Hepatocyte (in vitro differentiated cells): Measurements from ENCODE around the gene ADORA3. TPM values are rescaled to one million over a fixed set of nuclear protein-coding genes. Genes with fewer than 3 reads are reported as not detected.

Source experiments
- DNase-seq: peaks from one replicate; pipeline ENCODE4 v3.0.0-alpha.2; 2016; ENCODE audit warnings: low spot score
- H2AFZ ChIP-seq: fragments of 200-600 bp; sonication (generic); 2 replicates; pipeline ENCODE4 v1.6.0; 2016; ENCODE audit warnings: antibody characterized with exemption, mild to moderate bottlenecking
- H3K27ac ChIP-seq: fragments of 200-600 bp; sonication (generic); 2 replicates; pipeline ENCODE4 v1.5.1; 2016; ENCODE audit warnings: mild to moderate bottlenecking
- H3K27me3 ChIP-seq: fragments of 200-600 bp; sonication (generic); 2 replicates; pipeline ENCODE4 v1.6.1; 2016
- H3K36me3 ChIP-seq: fragments of 200-600 bp; sonication (generic); replicated peaks from 2 replicates; pipeline ENCODE4 v1.5.1; 2016; ENCODE audit warnings: low read depth; ENCODE audit not compliant: insufficient read depth
- H3K4me1 ChIP-seq: fragments of 200-600 bp; sonication (generic); 2 replicates; pipeline ENCODE4 v1.5.1; 2016; ENCODE audit warnings: mild to moderate bottlenecking, moderate library complexity; ENCODE audit not compliant: insufficient read depth
- H3K4me2 ChIP-seq: fragments of 200-600 bp; sonication (generic); 2 replicates; pipeline ENCODE4 v1.6.0; 2016
- H3K4me3 ChIP-seq: fragments of 200-600 bp; sonication (generic); 2 replicates; pipeline ENCODE4 v1.5.1; 2016; ENCODE audit warnings: mild to moderate bottlenecking
- H3K79me2 ChIP-seq: fragments of 200-600 bp; sonication (generic); 2 replicates; pipeline ENCODE4 v1.6.0; 2017; ENCODE audit warnings: mild to moderate bottlenecking
- H3K9me2 ChIP-seq: fragments of 200-600 bp; sonication (generic); replicated peaks from 2 replicates; pipeline ENCODE4 v1.6.0; 2017; ENCODE audit warnings: mild to moderate bottlenecking; ENCODE audit not compliant: insufficient read depth
- H3K9me3 ChIP-seq: fragments of 200-600 bp; sonication (generic); 2 replicates; pipeline ENCODE4 v1.5.1; 2016; ENCODE audit warnings: low read depth, mild to moderate bottlenecking
- H4K20me1 ChIP-seq: fragments of 200-600 bp; sonication (generic); 2 replicates; pipeline ENCODE4 v1.6.0; 2016; ENCODE audit warnings: mild to moderate bottlenecking; ENCODE audit not compliant: insufficient read depth, poor library complexity, severe bottlenecking
- EZH2 ChIP-seq: fragments of 200-600 bp; sonication (generic); IDR thresholded peaks from 2 replicates; pipeline ENCODE4 v1.6.1; 2016; ENCODE audit warnings: antibody characterized with exemption, mild to moderate bottlenecking, borderline replicate concordance
- EZH2phosphoT487 ChIP-seq: fragments of 200-600 bp; sonication (generic); IDR thresholded peaks from one replicate; pipeline ENCODE4 v1.6.1; 2018; ENCODE audit warnings: antibody characterized with exemption, mild to moderate bottlenecking, low read depth, moderate library complexity; ENCODE audit not compliant: unreplicated experiment, severe bottlenecking
- WGBS: methylation state at CpG from one replicate; pipeline ENCODE4 v1.1.6; 2016; ENCODE audit warnings: low lambda C conversion rate; ENCODE audit errors: missing lambda C conversion rate; 5-methylcytosine and 5-hydroxymethylcytosine counted together
- polyA plus RNA-seq: library from polyadenylated mRNA; unstranded; fragments of >200 nt; fragmentation: Nextera tagmentation; extraction: Ambion mirVana; gene quantifications from 2 replicates; pipeline ENCODE4 v1.2.1, GENCODE V29; 2016
- total RNA-seq: library from RNA; depleted of rRNA; stranded (reverse); fragments of >200 nt; gene quantifications from 2 replicates; pipeline ENCODE4 v1.2.3, GENCODE V29; 2014
- TF ChIP-seq, protein P1 (sequence below): fragments of 200-600 bp; sonication (generic); IDR thresholded peaks from 2 replicates; pipeline ENCODE4 v1.5.1; 2016; ENCODE audit warnings: antibody characterized with exemption, mild to moderate bottlenecking; ENCODE audit not compliant: poor library complexity

The ADORA3 gene
- total and polyA plus RNA-seq, 2 experiments from 2014 or later, result 0.33 to 0.41 TPM

DNA sequence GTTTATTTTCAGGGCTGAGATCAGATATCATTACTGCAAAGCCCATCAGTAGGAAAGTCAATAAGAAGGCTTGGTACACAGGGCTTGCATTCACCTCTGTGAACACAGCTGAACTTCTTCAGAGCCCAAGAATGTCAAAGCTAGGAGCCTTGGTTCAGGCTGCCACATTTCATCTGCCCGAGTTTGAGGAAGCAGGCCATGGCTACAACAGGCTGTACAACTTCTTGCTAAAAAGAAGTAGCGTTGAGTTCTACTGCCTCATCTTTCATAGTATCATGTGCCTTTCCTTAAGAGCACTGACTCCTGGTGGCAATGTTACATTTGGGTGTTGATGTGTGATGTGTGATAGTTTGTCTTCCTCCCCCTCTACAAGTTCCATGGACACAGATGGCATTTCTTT is 19.6 kb downstream of the ADORA3 start:
- H3K36me3 ChIP-seq, result no peaks in the 10 kb centered on the region
- H3K9me3 ChIP-seq, result no peaks in the 10 kb centered on the region
- TF ChIP-seq EZH2 (no peak), EZH2phosphoT487 (no peak)
- TF ChIP-seq, protein P1, sequence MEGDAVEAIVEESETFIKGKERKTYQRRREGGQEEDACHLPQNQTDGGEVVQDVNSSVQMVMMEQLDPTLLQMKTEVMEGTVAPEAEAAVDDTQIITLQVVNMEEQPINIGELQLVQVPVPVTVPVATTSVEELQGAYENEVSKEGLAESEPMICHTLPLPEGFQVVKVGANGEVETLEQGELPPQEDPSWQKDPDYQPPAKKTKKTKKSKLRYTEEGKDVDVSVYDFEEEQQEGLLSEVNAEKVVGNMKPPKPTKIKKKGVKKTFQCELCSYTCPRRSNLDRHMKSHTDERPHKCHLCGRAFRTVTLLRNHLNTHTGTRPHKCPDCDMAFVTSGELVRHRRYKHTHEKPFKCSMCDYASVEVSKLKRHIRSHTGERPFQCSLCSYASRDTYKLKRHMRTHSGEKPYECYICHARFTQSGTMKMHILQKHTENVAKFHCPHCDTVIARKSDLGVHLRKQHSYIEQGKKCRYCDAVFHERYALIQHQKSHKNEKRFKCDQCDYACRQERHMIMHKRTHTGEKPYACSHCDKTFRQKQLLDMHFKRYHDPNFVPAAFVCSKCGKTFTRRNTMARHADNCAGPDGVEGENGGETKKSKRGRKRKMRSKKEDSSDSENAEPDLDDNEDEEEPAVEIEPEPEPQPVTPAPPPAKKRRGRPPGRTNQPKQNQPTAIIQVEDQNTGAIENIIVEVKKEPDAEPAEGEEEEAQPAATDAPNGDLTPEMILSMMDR, result no peak
- no peak overlapping the region for H2AFZ ChIP-seq
- H3K9me2 ChIP-seq, result no peaks in the 10 kb centered on the region
- H4K20me1 ChIP-seq, result no peaks in the 10 kb centered on the region
- no peak for DNase-seq
- H3K27ac ChIP-seq, result no peak overlapping the region
- H3K27me3 ChIP-seq, result no peaks in the 10 kb centered on the region
- WGBS, result 82% methylated on average over 2 of the region's 2 CpGs
- no peak overlapping the region for H3K4me3 ChIP-seq
- H3K4me2 ChIP-seq, result no peak overlapping the region
- peaks cover 4% of the 10 kb centered on the region for H3K4me1 ChIP-seq
- no peaks in the 10 kb centered on the region for H3K79me2 ChIP-seq

DNA sequence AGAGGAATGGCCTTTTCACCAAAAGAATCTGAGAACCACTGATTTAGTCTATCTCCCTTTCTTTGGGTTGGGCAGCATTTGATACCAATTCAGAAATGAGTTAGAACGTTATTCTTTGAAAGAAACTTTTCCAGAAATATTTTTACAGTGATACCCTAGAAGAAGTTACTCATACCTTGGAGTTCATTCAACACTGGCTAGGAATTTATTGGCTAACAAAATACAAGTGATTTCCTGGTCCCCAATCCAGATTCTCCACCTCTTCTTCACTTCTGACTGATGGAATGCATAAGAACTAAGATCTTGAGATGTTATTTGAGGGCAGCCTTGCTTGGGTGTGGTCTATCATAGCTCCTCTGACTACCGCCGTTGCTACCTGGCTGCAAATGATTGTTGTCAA is 20.3 kb downstream of the ADORA3 start:
- no peaks in the 10 kb centered on the region for H3K27me3 ChIP-seq
- no peak overlapping the region for H2AFZ ChIP-seq
- H3K4me2 ChIP-seq, result no peak overlapping the region
- 87% methylated on average over 3 of the region's 3 CpGs for WGBS
- H3K9me2 ChIP-seq, result no peaks in the 10 kb centered on the region
- no peaks in the 10 kb centered on the region for H3K9me3 ChIP-seq
- H4K20me1 ChIP-seq, result no peaks in the 10 kb centered on the region
- H3K4me3 ChIP-seq, result no peak overlapping the region
- H3K36me3 ChIP-seq, result no peaks in the 10 kb centered on the region
- H3K4me1 ChIP-seq, result peaks cover 4% of the 10 kb centered on the region
- H3K27ac ChIP-seq, result no peak overlapping the region
- no peaks in the 10 kb centered on the region for H3K79me2 ChIP-seq
- DNase-seq, result no peak
- TF ChIP-seq, protein P1, result no peak
- TF ChIP-seq EZH2phosphoT487 (no peak), EZH2 (no peak)

DNA sequence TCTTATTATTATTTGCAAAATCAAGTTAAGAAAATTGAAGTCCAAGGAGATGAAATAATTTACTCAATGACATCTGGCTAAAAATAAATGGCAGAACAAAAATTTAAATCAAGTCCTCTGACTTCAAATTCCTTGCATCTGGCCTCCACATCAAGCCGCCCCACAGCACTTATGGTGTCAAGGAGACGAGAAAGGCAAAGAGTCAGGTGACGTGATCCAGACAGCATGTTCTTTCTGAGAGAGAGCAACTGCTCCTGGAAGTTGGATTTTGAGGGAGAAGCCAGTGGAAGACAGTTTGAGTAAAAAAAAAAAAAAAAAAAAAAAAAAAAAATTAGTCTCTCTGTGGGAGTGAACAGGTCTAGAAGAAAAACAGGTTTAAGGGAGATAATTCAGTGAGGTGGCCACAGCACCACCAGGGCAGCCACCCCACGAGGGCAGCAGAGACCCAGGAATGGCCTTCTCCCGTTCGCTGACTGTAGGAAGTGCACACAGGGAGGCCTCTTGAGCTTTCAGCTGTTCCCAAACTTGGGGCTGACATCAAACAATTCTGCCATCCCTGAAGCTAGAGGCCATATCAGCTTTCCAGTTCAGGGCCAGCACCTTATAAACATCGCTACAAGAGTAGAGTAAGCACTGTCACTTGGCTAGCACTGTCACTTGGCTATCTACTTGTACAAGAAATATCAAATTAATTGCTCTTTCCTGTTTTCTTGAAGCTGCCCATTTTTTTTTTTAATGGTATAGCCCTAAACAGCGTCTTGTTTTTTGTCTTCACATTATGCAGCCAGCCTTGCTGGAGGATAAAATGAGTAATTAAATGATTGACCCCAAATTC is 21.8 kb downstream of the ADORA3 start:
- H3K4me1 ChIP-seq, result peaks cover 4% of the 10 kb centered on the region
- 26% methylated on average over 8 of the region's 8 CpGs for WGBS
- no peak overlapping the region for H3K4me3 ChIP-seq
- H4K20me1 ChIP-seq, result no peaks in the 10 kb centered on the region
- no peaks in the 10 kb centered on the region for H3K9me3 ChIP-seq
- H2AFZ ChIP-seq, result no peak overlapping the region
- H3K27me3 ChIP-seq, result no peaks in the 10 kb centered on the region
- H3K27ac ChIP-seq, result no peak overlapping the region
- H3K9me2 ChIP-seq, result no peaks in the 10 kb centered on the region
- DNase-seq, result peak; percentile 86
- H3K79me2 ChIP-seq, result no peaks in the 10 kb centered on the region
- H3K36me3 ChIP-seq, result no peaks in the 10 kb centered on the region
- no peak overlapping the region for H3K4me2 ChIP-seq
- TF ChIP-seq, protein P1, result peak; percentile 90
- TF ChIP-seq EZH2phosphoT487 (no peak), EZH2 (no peak)
